ENCODE measurements around the gene CALML6. TPM values are rescaled to one million over a fixed set of nuclear protein-coding genes. Genes with fewer than 3 reads are reported as not detected.

The CALML6 gene
- total RNA-seq, 1 donor from 2014 or later: not detected

- peaks cover 21% of the 10 kb centered on the region for H3K79me2 ChIP-seq (ENCODE audit: low read depth)
- no peak overlapping the region for H3K9ac ChIP-seq
- no peak overlapping the region for H2AFZ ChIP-seq (replicated peaks)
- peak overlapping the region; percentile 59 for H3K4me2 ChIP-seq
- Mint-ChIP-seq H3K36me3 (no peaks in the 10 kb centered on the region), H3K4me3 (no peak overlapping the region), H3K27ac (peak overlapping the region; percentile 66), H3K4me1 (peaks cover 33% of the 10 kb centered on the region), H3K9me3 (no peaks in the 10 kb centered on the region), H3K27me3 (ENCODE audit: insufficient read depth, low read depth) (peaks cover 4% of the 10 kb centered on the region)
- peaks cover 18% of the 10 kb centered on the region for H3K4me1 ChIP-seq
- peaks cover 23% of the 10 kb centered on the region for H3F3A ChIP-seq (ENCODE audit: low read depth)
- no peak overlapping the region for H3K4me3 ChIP-seq
- no peaks in the 10 kb centered on the region for H3K9me3 ChIP-seq (ENCODE audit: low read depth)
- H3K27me3 ChIP-seq: no peaks in the 10 kb centered on the region
- H3K27ac ChIP-seq: no peak overlapping the region
- H3K36me3 ChIP-seq: no peaks in the 10 kb centered on the region
- TF ChIP-seq EZH2 (IDR thresholded peaks at IDR 0.05) (no peak), CTCF (IDR thresholded peaks at IDR 0.05) (no peak), EZH2phosphoT487 (IDR thresholded peaks at IDR 0.05) (no peak)
- DNase-seq (ENCODE audit: low spot score): peak; percentile 16
- peaks cover 7% of the 10 kb centered on the region for H4K20me1 ChIP-seq (ENCODE audit: low read depth)
Measured at GRCh38 chr1:1895060-1895418, 20.0 kb upstream of the CALML6 start.

GRCh38 chr1:1895456-1896336 is 19.4 kb upstream of the CALML6 start:
- H3K36me3 Mint-ChIP-seq: no peaks in the 10 kb centered on the region
- H3K27ac ChIP-seq: no peak overlapping the region
- H3K9ac ChIP-seq: no peak overlapping the region
- DNase-seq (ENCODE audit: low spot score): no peak
- H3K9me3 Mint-ChIP-seq: no peaks in the 10 kb centered on the region
- peak overlapping the region; percentile 21 for H3K4me3 Mint-ChIP-seq
- no peaks in the 10 kb centered on the region for H3K27me3 ChIP-seq
- peaks cover 23% of the 10 kb centered on the region for H3F3A ChIP-seq (ENCODE audit: low read depth)
- H3K9me3 ChIP-seq (ENCODE audit: low read depth): no peaks in the 10 kb centered on the region
- H3K36me3 ChIP-seq: no peaks in the 10 kb centered on the region
- H3K4me3 ChIP-seq: no peak overlapping the region
- peaks cover 18% of the 10 kb centered on the region for H3K4me1 ChIP-seq
- peaks cover 7% of the 10 kb centered on the region for H4K20me1 ChIP-seq (ENCODE audit: low read depth)
- TF ChIP-seq CTCF (IDR thresholded peaks at IDR 0.05) (no peak), EZH2 (IDR thresholded peaks at IDR 0.05) (no peak), EZH2phosphoT487 (IDR thresholded peaks at IDR 0.05) (no peak)
- peaks cover 16% of the 10 kb centered on the region for H3K79me2 ChIP-seq (ENCODE audit: low read depth)
- H2AFZ ChIP-seq (replicated peaks): no peak overlapping the region
- no peak overlapping the region for H3K27ac Mint-ChIP-seq
- peaks cover 33% of the 10 kb centered on the region for H3K4me1 Mint-ChIP-seq
- peak overlapping the region; percentile 59 for H3K4me2 ChIP-seq
- peaks cover 4% of the 10 kb centered on the region for H3K27me3 Mint-ChIP-seq (ENCODE audit: insufficient read depth, low read depth)

- Mint-ChIP-seq H3K36me3 (no peaks in the 10 kb centered on the region), H3K4me3 (no peak overlapping the region), H3K27ac (no peak overlapping the region), H3K4me1 (peaks cover 18% of the 10 kb centered on the region), H3K27me3 (ENCODE audit: insufficient read depth, low read depth) (peaks cover 8% of the 10 kb centered on the region), H3K9me3 (peaks cover 5% of the 10 kb centered on the region)
- DNase-seq (ENCODE audit: low spot score): no peak
- TF ChIP-seq EZH2 (IDR thresholded peaks at IDR 0.05) (no peak), EZH2phosphoT487 (IDR thresholded peaks at IDR 0.05) (no peak), CTCF (IDR thresholded peaks at IDR 0.05) (no peak)
- H2AFZ ChIP-seq (replicated peaks): no peak overlapping the region
- no peak overlapping the region for H3K9ac ChIP-seq
- no peak overlapping the region for H3K4me2 ChIP-seq
- H3K4me1 ChIP-seq: peaks cover 13% of the 10 kb centered on the region
- H4K20me1 ChIP-seq (ENCODE audit: low read depth): no peaks in the 10 kb centered on the region
- no peaks in the 10 kb centered on the region for H3K27me3 ChIP-seq
- no peak overlapping the region for H3K4me3 ChIP-seq
- no peaks in the 10 kb centered on the region for H3K36me3 ChIP-seq
- H3K27ac ChIP-seq: no peak overlapping the region
- H3F3A ChIP-seq (ENCODE audit: low read depth): peaks cover 12% of the 10 kb centered on the region
- no peaks in the 10 kb centered on the region for H3K79me2 ChIP-seq (ENCODE audit: low read depth)
- H3K9me3 ChIP-seq (ENCODE audit: low read depth): no peaks in the 10 kb centered on the region
Measured at GRCh38 chr1:1898246-1898933, 16.7 kb upstream of the CALML6 start.

Data from neural progenitor cell (in vitro differentiated cells).